K562 (cell line): ENCODE results near the gene MAN1A1. TPM values are rescaled to one million over a fixed set of nuclear protein-coding genes. Genes with fewer than 3 reads are reported as not detected.

ENCODE experiments used
- ATAC-seq: fragments of 200-7000 bp; cut with Tn5 transposase; 3 replicates; pipeline ENCODE4 v1.9.1; 2020; ENCODE audit warnings: moderate library complexity
- BruUV-seq: library from RNA; stranded (reverse); fragments of 400-500 nt; replicated peaks from 2 replicates; lab custom pipeline; 2021; lab: Mats Ljungman, UMichigan
- CTCF ChIA-PET: fragments of 300-600 bp; formaldehyde crosslinking; extraction: SDS; loops from one replicate; lab custom pipeline; 2021; ENCODE audit warnings: low intra/inter-chr PET ratio; lab: Yijun Ruan, JAX
- POLR2A ChIA-PET: fragments of 300-600, 350-650 bp; sonication (Branson Sonifier 250); formaldehyde crosslinking; extraction: SDS; loops from one replicate; lab custom pipeline; 2021; ENCODE audit warnings: antibody characterized with exemption, inconsistent platforms; lab: Yijun Ruan, JAX
- DNase-seq, 4 experiments: peaks; one replicate each; pipeline versions ENCODE4 v3.0.0 to v3.0.0-alpha.2; 2011 to 2018; ENCODE audit warnings: low spot score in 3 of 4, mixed read lengths in 3 of 4; ENCODE audit errors: extremely low read depth in 1 of 4
- FAIRE-seq: peaks from 2 replicates; lab custom pipeline; 2011; peaks lifted over from hg19 to GRCh38; lab: Jason Lieb, UNC
- H2AFZ ChIP-seq: 2 replicates; pipeline ENCODE4 v1.6.0; 2011; ENCODE audit warnings: low read depth, low read length, control low read depth, inconsistent platforms
- H3K27ac ChIP-seq: fragments of 200-600 bp; 3 replicates; pipeline ENCODE4 v1.8.0; 2011; ENCODE audit warnings: low read depth, mild to moderate bottlenecking, control low read depth, inconsistent platforms, low read length, moderate library complexity, mixed read lengths; ENCODE audit errors: extremely low read depth
- H3K27me3 ChIP-seq, 2 experiments: fragments of 300-600 bp in 1 of 2; 2 replicates in 1 of 2; 3 replicates in 1 of 2; pipeline versions ENCODE4 v1.6.0 to v1.8.0; 2011; ENCODE audit warnings: inconsistent platforms in 2 of 2, low read length in 2 of 2, mild to moderate bottlenecking in 1 of 2, mixed read lengths in 1 of 2, moderate library complexity in 1 of 2; ENCODE audit not compliant: control insufficient read depth in 2 of 2, insufficient read depth in 2 of 2
- H3K36me3 ChIP-seq: fragments of 300-600 bp; 3 replicates; pipeline ENCODE4 v1.8.0; 2011; ENCODE audit warnings: mild to moderate bottlenecking, low read length, inconsistent platforms; ENCODE audit not compliant: control insufficient read depth, insufficient read depth
- H3K4me1 ChIP-seq, 2 experiments: fragments of 200-600 bp in 1 of 2; replicated peaks in 1 of 2; 2 replicates in 1 of 2; 3 replicates in 1 of 2; pipeline versions ENCODE4 v1.5.1 to v1.8.0; 2011; ENCODE audit warnings: inconsistent platforms in 2 of 2, low read length in 2 of 2, mild to moderate bottlenecking in 1 of 2, mixed read lengths in 1 of 2, moderate library complexity in 1 of 2; ENCODE audit not compliant: control insufficient read depth in 2 of 2, insufficient read depth in 2 of 2
- H3K4me2 ChIP-seq: 2 replicates; pipeline ENCODE4 v1.6.1; 2011; ENCODE audit warnings: low read length, control low read depth, inconsistent platforms, mixed read lengths; ENCODE audit not compliant: insufficient read depth
- H3K4me3 ChIP-seq: fragments of 200-600 bp; sonication (generic), shearing (Covaris generic); 2 replicates; pipeline ENCODE4 v1.5.1; 2016; ENCODE audit warnings: control low read depth, inconsistent platforms
- H3K79me2 ChIP-seq: fragments of 200-600 bp; 3 replicates; pipeline ENCODE4 v1.8.0; 2011; ENCODE audit warnings: low read length, inconsistent platforms; ENCODE audit not compliant: control insufficient read depth, insufficient read depth
- H3K9ac ChIP-seq, 2 experiments: 2 replicates each; pipeline versions ENCODE4 v1.6.0 to v1.6.1; 2011; ENCODE audit warnings: low read depth in 2 of 2, low read length in 2 of 2, control low read depth in 1 of 2, inconsistent platforms in 1 of 2, mild to moderate bottlenecking in 1 of 2, mixed read lengths in 1 of 2; ENCODE audit not compliant: insufficient read depth in 1 of 2
- H3K9me1 ChIP-seq: one replicate; pipeline ENCODE4 v1.6.0; 2011; ENCODE audit warnings: inconsistent platforms, mild to moderate bottlenecking, low read length, moderate library complexity; ENCODE audit not compliant: control insufficient read depth, insufficient read depth
- H3K9me3 ChIP-seq: replicated peaks from 2 replicates; pipeline ENCODE4 v1.5.1; 2011; ENCODE audit warnings: low read depth, low read length, inconsistent platforms; ENCODE audit not compliant: control insufficient read depth, insufficient read depth
- H4K20me1 ChIP-seq: replicated peaks from 2 replicates; pipeline ENCODE4 v1.6.1; 2011; ENCODE audit warnings: low read length, inconsistent platforms, mixed read lengths; ENCODE audit not compliant: control insufficient read depth, insufficient read depth
- CBFA2T3 ChIP-seq: fragments of 450-650 bp; IDR thresholded peaks from 2 replicates; pipeline ENCODE4 v1.6.1; 2017
- CGGBP1 ChIP-seq: fragments of 250-450 bp; sonication (Bioruptor Pico); IDR thresholded peaks from 2 replicates; pipeline ENCODE4 v1.9.0; 2021; ENCODE audit warnings: mild to moderate bottlenecking
- CTCF ChIP-seq, 3 experiments: IDR thresholded peaks in 2 of 3; conservative IDR thresholded peaks in 1 of 3; 2 replicates each; pipeline ENCODE4 v1.5.1; 2011 to 2012; ENCODE audit warnings: low read length in 3 of 3, mild to moderate bottlenecking in 3 of 3, control low read depth in 2 of 3, improper control_type of control experiment in 1 of 3, inconsistent platforms in 1 of 3, low read depth in 1 of 3, mixed read lengths in 1 of 3, moderate library complexity in 1 of 3; ENCODE audit not compliant: insufficient read depth in 2 of 3
- PCBP2 ChIP-seq: fragments of 200-400 bp; formaldehyde crosslinking; IDR thresholded peaks from 2 replicates; pipeline ENCODE4 v1.6.1; 2018; ENCODE audit warnings: low read length, low read depth, mild to moderate bottlenecking, moderate library complexity; ENCODE audit not compliant: poor library complexity, severe bottlenecking
- RAD21 ChIP-seq, 2 experiments: fragments of 250-450 bp in 1 of 2; fragments of 450-650 bp in 1 of 2; sonication (Bioruptor Pico) in 1 of 2; formaldehyde crosslinking in 1 of 2; IDR thresholded peaks in 1 of 2; conservative IDR thresholded peaks in 1 of 2; 2 replicates each; pipeline versions ENCODE4 v1.4.0 to v1.8.0; 2020 to 2022; ENCODE audit warnings: mild to moderate bottlenecking in 2 of 2, moderate library complexity in 1 of 2
- SMC3 ChIP-seq: conservative IDR thresholded peaks from 2 replicates; pipeline ENCODE4 v1.6.1; 2011; ENCODE audit warnings: low read depth, low read length, improper control_type of control experiment; ENCODE audit not compliant: insufficient read depth
- TAF1 ChIP-seq: IDR thresholded peaks from 2 replicates; pipeline ENCODE4 v1.6.1; 2011; ENCODE audit warnings: mild to moderate bottlenecking, low read length, moderate library complexity; ENCODE audit not compliant: insufficient read depth, control insufficient read depth, severe bottlenecking; ENCODE audit errors: extremely low read depth
- ZNF140 ChIP-seq: fragments of 250-450 bp; sonication (Bioruptor Pico); IDR thresholded peaks from 2 replicates; pipeline ENCODE4 v1.8.0; 2021; ENCODE audit warnings: moderate library complexity, mild to moderate bottlenecking, inconsistent platforms
- WGBS: fragments of 100-300 bp; shearing (Covaris generic); methylation state at CpG from one replicate; pipeline ENCODE4 v1.1.6; 2016; ENCODE audit warnings: low coverage, mixed read lengths; ENCODE audit not compliant: insufficient coverage; ENCODE audit errors: missing lambda C conversion rate; 5-methylcytosine and 5-hydroxymethylcytosine counted together
- in situ Hi-C: fragments of 300-500 bp; cut with MboI; formaldehyde crosslinking; loops from 4 replicates; pipeline ENCODE4 v1.15.0; 2018; ENCODE audit warnings: inconsistent platforms, mixed read lengths
- intact Hi-C: fragments of 100-400 bp; cut with micrococcal nuclease; formaldehyde crosslinking; loops from 2 replicates; pipeline ENCODE4 v1.14.2; 2022
- polyA plus RNA-seq, 8 experiments: library from polyadenylated mRNA; depleted of rRNA in 4 of 8; stranded (reverse) in 5 of 8; unstranded in 3 of 8; fragments of >200 nt; fragmentation: Nextera tagmentation in 2 of 8; fragmentation: Illumina TruSeq in 1 of 8; extraction: Ambion mirVana in 2 of 8; extraction: Trizol in 1 of 8; gene quantifications; 2 replicates each; pipeline versions ENCODE4 v1.2.1 to v1.2.3, GENCODE V29; 2011 to 2014; ENCODE audit warnings: inconsistent platforms in 1 of 8, missing spikeins in 1 of 8
- total RNA-seq, 7 experiments: library from RNA; depleted of rRNA in 6 of 7; stranded (reverse); fragments of >200 nt in 6 of 7; fragmentation: Illumina TruSeq in 2 of 7; extraction: Trizol in 2 of 7; gene quantifications; 2 replicates each; pipeline versions ENCODE4 v1.2.1 to v1.2.3, GENCODE V29; 2011 to 2021; ENCODE audit warnings: low replicate concordance in 1 of 7

MAN1A1 gene
- total and polyA plus RNA-seq, 9 of the 15 experiments (the other 6 are each of a cell fraction or from before 2014, with no cell fraction given) = 24.5 to 78.4 (median 59.7) TPM

GRCh38 chr6:119333707-119334295 is 15.8 kb downstream of the MAN1A1 start:
- ChIA-PET CTCF (no interaction called here), POLR2A (interaction anchor here (0.7 to 1.7 kb wide), 5 partner anchors 10 to 195 kb away, joined by 3 to 9 read pairs (median 4); no protein-coding TSS in a partner anchor)
- peaks cover 88% of the 10 kb centered on the region for H3K36me3 ChIP-seq
- peaks cover 3 to 48% of the 10 kb centered on the region in 2 experiments; a peak in 4 of 5 replicates for H3K4me1 ChIP-seq
- H3K9me3 ChIP-seq = no peaks in the 10 kb centered on the region
- H3K4me2 ChIP-seq = no peak overlapping the region
- peaks cover 97% of the 10 kb centered on the region for H3K79me2 ChIP-seq
- H3K27me3 ChIP-seq = no peaks in the 10 kb centered on the region
- no peak for TF ChIP-seq CBFA2T3
- TF ChIP-seq ZNF140 (CRISPR knock-in tag) = no peak
- peak; percentile 30 to 51 for TF ChIP-seq RAD21 (CRISPR knock-in tag; conservative IDR thresholded peaks at IDR 0.05 in 1 of 2, IDR thresholded peaks at IDR 0.05 in 1 of 2)
- no peak for TF ChIP-seq PCBP2
- TF ChIP-seq CGGBP1 (CRISPR knock-in tag) = no peak
- 0 out of 2 replicates have a peak, but pooled peaks have one; percentile 15 for TF ChIP-seq SMC3
- peak; percentile 15 to 56 (median 49); a peak in 5 of 6 replicates for TF ChIP-seq CTCF (IDR thresholded peaks at IDR 0.05 in 2 of 3, conservative IDR thresholded peaks at IDR 0.05 in 1 of 3; ENCODE audit: insufficient read depth in 2 of 3, low read depth in 1 of 3, low read length in 3 of 3)
- no peak for TF ChIP-seq TAF1
- FAIRE-seq = no peak
- H4K20me1 ChIP-seq = peaks cover 17% of the 10 kb centered on the region
- peak; percentile 64 for ATAC-seq
- no peak overlapping the region for H3K27ac ChIP-seq
- BruUV-seq = no TSS peak
- in situ Hi-C loops = no loop called here
- no peak overlapping the region for H3K9ac ChIP-seq
- no peak for DNase-seq
- H2AFZ ChIP-seq = no peak overlapping the region
- intact Hi-C loops = no loop called here
- 94% methylated on average over 3 of the region's 3 CpGs for WGBS
- no peak overlapping the region for H3K4me3 ChIP-seq
- no peaks in the 10 kb centered on the region for H3K9me1 ChIP-seq
